IPS-18c (cell line): ENCODE measurements around the gene ATP6V0E1.
A peak's percentile ranks its signal among the peaks of the same experiment; 100 is the strongest.

Experiments used
- H3K4me3 ChIP-seq: 2 replicates; pipeline ENCODE4 v1.7.0; 2013; ENCODE audit warnings: low read depth, mild to moderate bottlenecking, low read length, moderate library complexity; ENCODE audit not compliant: insufficient read depth
- H3K9me3 ChIP-seq: one replicate; pipeline ENCODE4 v1.6.1; 2013; ENCODE audit warnings: mild to moderate bottlenecking, low read length, moderate library complexity; ENCODE audit not compliant: control insufficient read depth, insufficient read depth

The ATP6V0E1 gene

DNA sequence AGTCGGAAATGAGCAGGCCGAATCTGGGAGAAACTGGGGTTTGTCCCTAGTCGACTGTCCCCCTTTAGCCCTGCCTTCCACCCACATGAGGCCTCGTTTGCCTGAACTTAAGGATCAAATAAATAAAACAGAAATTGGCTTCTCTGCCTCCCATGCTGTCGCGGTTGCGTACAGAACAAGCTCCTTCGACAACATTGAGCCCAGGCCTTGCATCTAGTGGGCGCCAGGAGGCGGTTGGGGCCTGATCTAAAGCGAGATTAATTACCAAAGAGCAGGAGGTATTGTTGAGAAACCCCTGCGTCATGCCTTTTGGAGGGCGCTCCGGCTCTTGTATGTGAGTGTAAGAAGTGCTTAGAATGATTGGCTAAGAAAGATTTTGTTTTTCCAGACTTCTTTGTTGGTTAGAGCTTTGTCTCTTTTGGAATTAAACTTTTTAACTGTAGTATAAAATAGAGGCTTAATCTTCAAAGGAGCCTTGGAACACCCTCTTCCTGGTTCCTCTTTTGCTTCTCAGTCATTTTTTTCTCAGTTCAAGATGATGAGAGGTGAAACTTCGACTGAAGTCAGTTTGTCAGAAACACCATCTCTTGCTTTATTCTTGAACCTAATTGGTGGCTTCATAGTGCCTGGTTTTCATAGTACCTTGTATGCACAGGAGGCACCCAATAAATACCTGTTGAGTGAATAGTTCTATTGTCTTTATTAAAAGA is 828 bp downstream of the ATP6V0E1 start:
- Histone ChIP-seq H3K4me3 (peak overlapping the region; percentile 96), H3K9me3 (no peaks in the 10 kb centered on the region)

DNA sequence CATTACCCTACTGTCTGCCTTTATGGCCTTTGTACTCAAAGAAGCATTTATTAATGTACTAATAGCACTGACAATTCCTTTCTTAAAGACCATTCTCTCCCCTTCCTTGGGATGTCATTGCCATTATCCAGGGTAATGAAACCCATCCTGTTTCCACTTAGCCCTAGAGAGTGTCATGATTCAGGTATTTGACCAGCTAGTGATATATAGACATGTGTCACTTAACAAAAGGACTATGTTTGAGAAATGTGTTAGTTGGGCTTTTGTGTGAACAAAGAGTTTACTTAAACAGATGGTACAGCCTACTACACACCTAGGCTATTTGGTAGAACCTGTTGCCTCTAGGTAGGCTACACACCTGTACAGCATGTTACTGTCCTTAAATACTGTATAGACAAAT is 2.0 kb downstream of the ATP6V0E1 start:
- Histone ChIP-seq H3K4me3 (no peak overlapping the region), H3K9me3 (no peaks in the 10 kb centered on the region)

DNA sequence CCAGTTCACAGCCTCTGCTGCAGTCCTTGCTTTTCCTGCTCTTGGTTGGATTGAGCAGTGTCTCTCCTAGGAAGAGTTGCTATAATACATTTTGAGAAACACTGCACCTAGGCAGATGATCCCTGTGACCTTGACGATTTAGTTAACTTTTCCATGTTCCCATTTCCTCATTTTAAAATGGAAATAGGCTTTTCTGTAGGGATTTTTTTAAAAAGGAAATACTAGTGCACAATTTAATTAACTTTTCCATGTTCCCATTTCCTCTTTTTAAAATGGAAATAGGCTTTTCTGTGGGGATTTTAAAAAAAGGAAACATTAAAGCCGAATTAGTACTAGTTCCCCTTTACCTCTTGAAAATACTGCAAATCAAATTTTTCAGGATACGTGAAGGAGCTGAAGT is 4.7 kb downstream of the ATP6V0E1 start:
- Histone ChIP-seq H3K4me3 (no peak overlapping the region), H3K9me3 (no peaks in the 10 kb centered on the region)

DNA sequence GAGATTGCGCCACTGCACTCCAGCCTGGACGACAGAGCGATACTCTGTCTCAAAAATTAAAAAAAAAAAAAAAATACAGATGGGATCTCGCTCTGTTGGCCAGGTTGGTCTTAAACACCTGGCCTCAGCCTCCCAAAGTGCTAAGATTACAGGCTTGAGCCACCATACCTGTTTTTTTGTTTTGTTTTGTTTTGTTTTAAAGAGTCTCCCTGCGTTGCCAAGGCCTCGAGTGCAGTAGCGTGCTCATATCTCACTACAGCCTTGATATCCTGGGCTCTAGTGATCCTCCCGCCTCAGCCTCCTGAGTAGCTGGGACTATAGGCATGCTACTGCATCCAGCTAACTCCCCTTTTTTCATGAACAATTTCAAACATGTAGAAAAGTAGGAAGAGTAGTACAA is 7.2 kb downstream of the ATP6V0E1 start:
- Histone ChIP-seq H3K4me3 (no peak overlapping the region), H3K9me3 (no peaks in the 10 kb centered on the region)

DNA sequence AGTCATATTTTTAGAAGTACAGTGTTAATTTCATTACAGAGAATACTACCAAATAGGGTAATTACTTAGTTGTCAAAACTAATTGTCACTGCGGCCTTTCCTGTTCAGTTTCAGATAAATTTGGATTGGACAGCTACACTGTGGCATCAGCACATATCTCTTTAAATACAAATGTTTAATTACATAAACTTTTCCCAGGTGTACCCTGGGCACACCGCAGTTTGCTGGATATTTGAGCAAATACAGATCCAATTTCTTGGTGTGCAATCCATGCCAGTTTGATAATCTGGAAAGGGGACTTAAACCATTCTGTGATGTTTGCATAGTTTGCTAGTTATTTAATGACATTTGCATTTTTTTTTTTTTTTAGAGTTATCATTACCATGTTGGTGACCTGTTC is 10.8 kb downstream of the ATP6V0E1 start:
- Histone ChIP-seq H3K9me3 (no peaks in the 10 kb centered on the region), H3K4me3 (no peak overlapping the region)

DNA sequence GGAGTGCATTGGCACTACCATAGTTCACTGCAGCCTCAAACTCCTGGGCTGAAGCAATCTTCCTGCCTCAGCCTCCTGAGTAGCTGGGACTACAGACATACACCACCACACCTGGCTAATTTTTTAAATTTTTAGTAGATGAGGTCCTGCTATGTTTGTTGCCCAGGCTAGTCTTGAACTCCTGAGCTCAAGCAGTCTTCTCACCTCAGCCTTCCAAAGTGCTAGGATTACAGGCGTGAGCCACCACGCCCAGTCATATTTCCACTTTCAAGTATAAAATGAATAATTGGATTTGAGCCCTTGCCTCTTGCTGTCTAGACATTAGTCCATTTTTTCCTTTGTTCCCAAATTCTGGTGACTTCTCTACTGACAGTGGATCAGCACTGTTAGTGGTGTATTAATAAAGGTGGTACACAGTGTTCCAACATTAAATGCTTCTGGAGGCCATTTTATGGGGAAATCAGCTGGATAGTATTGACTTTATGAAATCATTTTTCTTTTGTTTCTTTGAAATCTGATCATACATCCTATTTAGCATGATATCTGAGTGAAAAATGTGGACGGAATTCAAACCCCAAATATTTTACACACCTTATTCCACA is 15.9 kb downstream of the ATP6V0E1 start:
- no peaks in the 10 kb centered on the region for H3K9me3 ChIP-seq
- H3K4me3 ChIP-seq, result no peak overlapping the region

DNA sequence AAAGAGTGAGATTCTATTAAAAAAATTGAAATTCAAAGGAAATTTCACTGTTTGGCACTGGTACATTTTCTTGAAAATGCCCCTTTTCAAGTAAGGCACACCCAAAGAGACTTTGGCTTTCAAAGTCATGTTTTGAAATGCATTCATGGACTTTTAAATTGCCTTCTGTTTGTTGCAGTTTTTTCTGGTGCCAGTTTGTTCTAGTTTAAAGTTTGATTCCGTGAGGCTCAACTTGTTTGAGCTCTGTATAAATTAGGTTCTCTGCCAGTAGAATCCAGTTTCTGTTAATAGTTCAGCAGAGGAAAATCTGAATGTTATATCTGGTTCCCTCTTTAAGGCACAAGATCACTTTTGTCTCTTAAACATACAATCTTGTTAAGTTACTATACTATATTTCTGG is 16.4 kb downstream of the ATP6V0E1 start:
- H3K9me3 ChIP-seq, result no peaks in the 10 kb centered on the region
- H3K4me3 ChIP-seq, result no peak overlapping the region

DNA sequence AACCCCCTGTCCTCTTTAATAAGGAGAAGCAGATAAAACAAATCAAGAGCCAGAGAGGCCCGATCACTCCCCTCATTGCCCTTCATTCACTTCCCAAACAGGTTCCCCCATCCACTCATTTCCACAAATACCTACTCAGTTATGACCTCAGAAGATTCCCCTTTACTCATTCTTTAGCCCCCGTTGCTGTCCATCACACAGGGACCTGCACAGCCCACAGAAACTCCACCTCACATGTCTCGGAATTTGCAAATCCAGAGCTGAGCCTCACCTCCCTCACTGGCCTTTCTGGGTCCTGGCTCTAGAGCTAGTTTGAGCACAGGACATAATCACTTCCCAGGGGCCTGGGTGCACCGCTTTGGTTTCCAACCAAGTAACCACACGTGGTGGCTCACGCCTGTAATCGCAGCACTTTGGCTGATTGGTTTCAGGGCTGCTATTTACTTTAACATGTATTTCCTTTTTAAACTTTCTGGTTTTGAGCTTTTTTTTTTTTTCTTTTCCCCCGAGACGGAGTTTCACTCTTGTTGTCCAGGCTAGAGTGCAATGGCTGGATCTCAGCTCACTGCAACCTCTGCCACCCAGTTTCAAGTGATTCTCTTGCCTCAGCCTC is 17.8 kb downstream of the ATP6V0E1 start:
- H3K9me3 ChIP-seq, result no peaks in the 10 kb centered on the region
- no peak overlapping the region for H3K4me3 ChIP-seq

DNA sequence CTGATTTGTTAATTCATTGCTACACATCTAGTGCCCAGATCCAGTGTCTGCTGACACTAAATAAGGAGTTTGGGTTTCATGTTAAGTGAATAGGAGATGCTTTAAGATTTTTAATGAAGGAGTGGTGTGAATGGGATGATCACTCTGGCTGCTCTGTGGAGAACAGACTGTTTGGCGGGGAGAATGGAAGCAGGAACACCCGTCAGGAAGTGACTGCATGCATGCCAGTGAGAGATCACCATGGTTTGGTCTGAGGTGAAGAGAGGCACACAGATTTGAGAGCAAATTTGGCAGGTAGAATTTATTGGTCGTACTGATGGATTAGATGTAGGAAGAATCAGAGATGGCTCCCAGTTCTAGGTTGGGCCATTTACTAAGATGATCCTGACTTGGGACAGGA is 19.8 kb downstream of the ATP6V0E1 start:
- Histone ChIP-seq H3K4me3 (no peak overlapping the region), H3K9me3 (no peaks in the 10 kb centered on the region)

DNA sequence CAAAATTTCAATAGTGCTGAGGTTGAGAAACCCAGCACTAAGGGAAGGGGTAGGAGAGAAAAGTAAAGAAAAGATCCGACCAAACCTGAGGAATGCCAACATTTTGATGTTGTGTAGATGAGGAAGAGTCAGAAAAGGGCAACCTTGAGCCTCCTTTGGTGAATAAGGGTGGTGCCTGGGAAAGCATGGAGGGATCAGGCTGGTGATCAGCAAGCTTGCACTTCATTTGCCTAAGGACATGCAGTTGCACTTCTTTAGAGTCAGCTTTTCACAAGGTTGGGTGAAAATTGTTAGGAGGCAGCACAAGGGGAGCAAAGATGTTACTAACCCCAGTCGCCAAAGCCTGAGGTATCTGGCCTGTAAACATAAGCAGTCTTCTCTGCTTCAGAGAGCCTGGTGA is 20.4 kb downstream of the ATP6V0E1 start:
- Histone ChIP-seq H3K4me3 (no peak overlapping the region), H3K9me3 (no peaks in the 10 kb centered on the region)

DNA sequence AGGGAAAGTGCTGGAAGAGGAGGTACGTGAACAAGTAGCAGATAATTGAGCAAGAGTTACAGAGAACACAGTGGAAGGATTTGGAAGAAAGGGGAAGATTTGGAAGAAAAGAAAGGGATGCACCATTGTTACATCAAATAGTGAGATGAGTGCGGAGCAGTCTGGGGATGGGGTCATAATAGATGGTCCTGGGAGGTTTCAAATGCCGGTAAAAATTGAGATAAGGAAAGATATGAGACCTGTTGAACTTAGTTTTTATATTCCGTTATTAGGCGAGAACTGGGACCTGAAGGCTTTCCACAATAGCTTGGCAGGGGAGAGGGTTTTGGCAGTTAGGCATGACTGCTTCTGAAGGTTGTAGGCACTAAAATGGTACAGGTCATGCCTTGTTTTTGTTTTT is 20.9 kb downstream of the ATP6V0E1 start:
- Histone ChIP-seq H3K4me3 (no peak overlapping the region), H3K9me3 (no peaks in the 10 kb centered on the region)

DNA sequence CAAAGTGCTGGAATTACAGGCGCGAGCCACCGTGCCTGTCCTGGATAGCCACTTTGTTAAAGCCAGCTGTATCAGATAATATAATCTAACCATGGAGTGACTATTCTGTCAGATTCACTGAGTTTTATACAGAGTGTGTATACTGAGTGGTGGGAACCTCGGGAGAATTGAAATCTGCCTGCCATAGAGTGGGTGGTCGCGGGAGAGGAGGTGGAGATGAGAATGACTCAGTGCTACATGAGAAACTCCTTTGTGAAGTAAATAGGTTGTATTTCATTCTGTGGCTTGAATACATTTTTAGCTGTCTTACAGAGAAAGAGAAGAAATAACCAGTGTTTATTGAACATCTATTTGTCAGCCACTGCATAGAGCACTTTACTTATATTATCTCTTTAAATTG is 26.4 kb downstream of the ATP6V0E1 start:
- Histone ChIP-seq H3K9me3 (no peaks in the 10 kb centered on the region), H3K4me3 (no peak overlapping the region)

DNA sequence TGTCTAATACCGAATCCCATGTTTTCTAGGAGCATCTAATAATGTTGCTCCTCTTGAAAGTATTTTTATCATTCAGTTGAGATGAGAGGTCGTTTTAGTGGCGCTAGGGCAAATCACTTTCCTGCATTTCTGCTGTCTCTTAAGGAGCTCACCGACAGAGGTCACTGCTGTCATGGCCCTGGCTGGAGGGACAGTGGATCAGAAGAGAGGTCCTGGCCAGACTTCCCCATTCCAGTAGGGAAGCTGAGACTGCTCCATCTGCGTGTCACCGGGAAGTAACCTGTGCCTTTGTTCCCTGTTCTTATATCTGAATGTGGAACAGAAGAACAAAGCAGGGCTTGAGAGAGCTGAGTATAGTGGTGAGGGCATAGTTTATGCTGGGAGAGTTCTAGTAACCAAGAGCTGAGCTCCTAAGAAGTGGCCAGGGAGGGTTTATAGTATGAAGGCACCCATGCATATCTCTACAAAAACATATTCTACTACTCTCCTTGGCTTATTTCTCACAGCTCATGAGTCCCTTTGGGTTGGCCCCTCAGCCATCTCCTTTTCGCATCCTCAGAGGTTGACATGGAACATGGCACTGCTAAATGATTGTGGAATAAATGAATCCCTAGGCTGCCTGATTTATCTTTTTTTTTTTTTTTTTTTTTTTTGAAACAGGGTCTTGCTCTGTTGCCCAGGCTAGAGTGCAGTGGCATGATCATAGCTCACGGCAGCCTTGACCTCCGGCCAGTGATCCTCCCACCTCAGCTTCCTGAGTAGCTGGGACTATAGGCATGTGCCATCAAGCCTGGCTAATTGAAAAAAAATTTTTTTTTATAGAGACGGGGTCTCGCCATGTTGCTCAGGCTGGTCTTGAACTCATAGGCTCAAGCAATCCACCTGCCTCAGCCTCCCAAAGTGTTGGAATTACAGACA is 27.2 kb downstream of the ATP6V0E1 start:
- H3K4me3 ChIP-seq, result no peak overlapping the region

DNA sequence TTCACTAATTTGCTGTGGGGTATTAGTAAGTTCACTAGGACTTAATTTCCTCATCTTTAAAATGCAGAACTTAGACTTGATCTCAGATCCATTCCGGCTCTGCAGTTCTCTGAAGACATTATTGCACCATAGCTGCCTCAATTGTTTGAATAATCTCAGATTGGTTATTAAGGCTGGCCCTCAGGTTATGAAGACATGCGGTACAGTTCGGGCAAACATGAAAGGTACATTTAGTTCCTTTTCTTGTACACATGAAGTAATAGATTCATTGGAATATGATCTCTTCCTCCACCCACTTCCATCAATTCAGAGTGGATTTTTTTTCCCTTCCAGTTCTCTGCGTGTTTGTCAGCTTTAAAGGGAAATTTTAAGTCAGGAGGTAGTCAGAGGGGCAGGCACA is 28.0 kb downstream of the ATP6V0E1 start:
- H3K9me3 ChIP-seq, result peaks cover 2% of the 10 kb centered on the region
- H3K4me3 ChIP-seq, result no peak overlapping the region

More for the DNA sequence above, 27.2 kb downstream of the ATP6V0E1 start:
- peaks cover 2% of the 10 kb centered on the region for H3K9me3 ChIP-seq

DNA sequence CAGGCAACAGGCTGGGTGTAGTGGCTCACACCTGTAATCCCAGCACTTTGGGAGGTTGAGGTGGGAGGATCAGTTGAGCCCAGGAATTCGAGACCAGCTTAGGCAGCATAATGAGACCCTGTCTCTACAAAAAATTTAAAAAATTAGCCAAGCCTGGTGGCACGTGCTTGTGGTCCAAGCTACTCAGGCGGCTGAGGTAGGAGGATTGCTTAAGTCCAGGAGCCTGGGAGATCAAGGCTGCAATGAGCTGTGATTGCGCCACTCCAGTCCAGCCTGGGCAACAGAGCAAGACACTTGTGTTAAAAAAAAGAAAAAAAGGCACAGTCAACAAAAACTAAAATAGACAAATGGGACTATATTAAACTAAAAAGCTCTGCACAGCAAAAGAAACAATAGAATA is 29.3 kb downstream of the ATP6V0E1 start:
- Histone ChIP-seq H3K4me3 (no peak overlapping the region), H3K9me3 (peaks cover 2% of the 10 kb centered on the region)

DNA sequence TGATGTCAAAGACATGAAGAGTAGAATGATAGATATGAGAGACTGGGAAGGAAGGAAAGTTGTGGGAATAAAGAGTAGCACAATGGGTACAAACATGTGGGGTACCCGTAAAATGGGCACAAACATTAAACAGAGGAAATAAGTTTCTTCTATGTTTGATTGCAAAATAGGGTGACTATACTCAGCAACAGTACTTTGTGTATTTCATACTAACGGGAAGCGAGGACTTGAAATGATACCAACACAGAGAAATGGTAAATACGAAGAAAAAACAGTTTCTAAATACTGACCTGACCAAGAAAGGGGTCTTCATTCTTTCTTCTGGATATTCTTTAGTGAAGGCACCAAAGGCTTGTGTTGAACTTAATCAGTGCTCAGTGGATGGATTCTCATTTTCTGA is 31.1 kb downstream of the ATP6V0E1 start:
- H3K4me3 ChIP-seq, result no peak overlapping the region
- peaks cover 2% of the 10 kb centered on the region for H3K9me3 ChIP-seq

DNA sequence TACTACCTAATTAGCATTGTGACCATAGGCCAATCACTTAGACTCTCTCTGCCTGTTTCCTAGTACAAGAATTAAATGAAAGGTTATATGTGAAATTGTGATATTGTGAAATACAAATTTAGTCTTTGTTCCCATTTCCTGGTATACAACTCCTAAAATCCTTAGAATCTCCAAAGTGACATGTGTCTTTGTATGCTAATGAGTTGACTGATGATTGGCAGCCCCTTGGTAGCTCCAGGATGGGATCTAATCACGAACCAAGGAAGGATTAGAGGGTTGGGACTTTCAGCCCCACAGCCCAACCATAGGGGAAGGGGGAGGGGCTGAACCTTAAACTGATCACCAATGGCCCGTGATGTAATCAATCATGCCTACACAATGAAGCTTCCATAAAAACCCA is 31.6 kb downstream of the ATP6V0E1 start:
- Histone ChIP-seq H3K9me3 (peaks cover 2% of the 10 kb centered on the region), H3K4me3 (no peak overlapping the region)
